Gastrocnemius medialis (tissue), 4 donors: ENCODE data around the gene ZNF680. TPM values are rescaled to one million over a fixed set of nuclear protein-coding genes. Genes with fewer than 3 reads are reported as not detected.

ENCODE experiments used
- ATAC-seq, 2 donors: fragments of 150-250 bp; one replicate each; pipeline ENCODE4 v1.9.1; 2016
- DNase-seq, 2 donors: peaks; one replicate each; pipeline ENCODE4 v3.0.0-alpha.2; 2019
- H3K27ac ChIP-seq, 4 donors: fragments of 200-600 bp; sonication (generic); 1 replicate in 1 of 4; 2 replicates in 3 of 4; pipeline ENCODE4 v1.5.1; 2016 to 2018; ENCODE audit warnings: mild to moderate bottlenecking in 2 of 4, moderate library complexity in 1 of 4
- H3K27me3 ChIP-seq, 3 donors: fragments of 200-600 bp; sonication (generic) in 2 of 3; 1 replicate in 1 of 3; 2 replicates in 2 of 3; pipeline versions ENCODE4 v1.5.1 to v1.6.0; 2016 to 2019; ENCODE audit warnings: mild to moderate bottlenecking in 1 of 3, moderate library complexity in 1 of 3
- H3K36me3 ChIP-seq, 2 donors: fragments of 200-600 bp; sonication (generic) in 1 of 2; one replicate each; pipeline ENCODE4 v1.5.1; 2017 to 2018
- H3K4me1 ChIP-seq, 2 donors: fragments of 200-600 bp; sonication (generic) in 1 of 2; one replicate each; pipeline ENCODE4 v1.5.1; 2016 to 2017; ENCODE audit warnings: mild to moderate bottlenecking in 2 of 2
- H3K4me3 ChIP-seq, 4 donors: fragments of 200-600 bp; sonication (generic) in 3 of 4; 1 replicate in 1 of 4; 2 replicates in 3 of 4; pipeline ENCODE4 v1.5.1; 2016 to 2019; ENCODE audit warnings: mild to moderate bottlenecking in 2 of 4
- H3K9me3 ChIP-seq, 3 donors: fragments of 200-600 bp; sonication (generic) in 2 of 3; 1 replicate in 1 of 3; 2 replicates in 2 of 3; pipeline ENCODE4 v1.5.1; 2016 to 2019
- CTCF ChIP-seq, 5 experiments: fragments of 450-650 bp in 3 of 5; fragments of 200-600 bp in 2 of 5; sonication (generic) in 2 of 5; IDR thresholded peaks in 4 of 5; conservative IDR thresholded peaks in 1 of 5; 1 replicate in 4 of 5; 2 replicates in 1 of 5; pipeline ENCODE4 v1.5.1; 2016 to 2019; ENCODE audit warnings: antibody characterized with exemption in 5 of 5, mild to moderate bottlenecking in 3 of 5, moderate library complexity in 3 of 5
- POLR2A ChIP-seq, 2 donors: fragments of 450-650 bp; IDR thresholded peaks; one replicate each; pipeline ENCODE4 v1.6.1; 2017; ENCODE audit warnings: antibody characterized with exemption in 2 of 2, mild to moderate bottlenecking in 2 of 2, moderate library complexity in 2 of 2
- in situ Hi-C, 4 donors: fragments of 200-750 bp; cut with MboI; loops; one replicate each; pipeline versions ENCODE4 v1.15.0 to v1.8.0; 2017; ENCODE audit warnings: low sequenced_read_pairs in 4 of 4
- intact Hi-C: fragments of 100-400 bp; cut with DNase I; formaldehyde crosslinking; loops from one replicate; pipeline ENCODE4 v1.15.1; 2023; ENCODE audit warnings: low total_unique reads
- total RNA-seq, 4 donors: library from RNA; depleted of rRNA; stranded (reverse); fragments of >200 nt; gene quantifications; one replicate each; pipeline versions ENCODE4 v1.1.0 to v1.2.3, GENCODE V29; 2016

Gene ZNF680
- total RNA-seq, 4 donors from 2014 or later, result 10.0 to 34.3 (median 14.2) TPM

DNA sequence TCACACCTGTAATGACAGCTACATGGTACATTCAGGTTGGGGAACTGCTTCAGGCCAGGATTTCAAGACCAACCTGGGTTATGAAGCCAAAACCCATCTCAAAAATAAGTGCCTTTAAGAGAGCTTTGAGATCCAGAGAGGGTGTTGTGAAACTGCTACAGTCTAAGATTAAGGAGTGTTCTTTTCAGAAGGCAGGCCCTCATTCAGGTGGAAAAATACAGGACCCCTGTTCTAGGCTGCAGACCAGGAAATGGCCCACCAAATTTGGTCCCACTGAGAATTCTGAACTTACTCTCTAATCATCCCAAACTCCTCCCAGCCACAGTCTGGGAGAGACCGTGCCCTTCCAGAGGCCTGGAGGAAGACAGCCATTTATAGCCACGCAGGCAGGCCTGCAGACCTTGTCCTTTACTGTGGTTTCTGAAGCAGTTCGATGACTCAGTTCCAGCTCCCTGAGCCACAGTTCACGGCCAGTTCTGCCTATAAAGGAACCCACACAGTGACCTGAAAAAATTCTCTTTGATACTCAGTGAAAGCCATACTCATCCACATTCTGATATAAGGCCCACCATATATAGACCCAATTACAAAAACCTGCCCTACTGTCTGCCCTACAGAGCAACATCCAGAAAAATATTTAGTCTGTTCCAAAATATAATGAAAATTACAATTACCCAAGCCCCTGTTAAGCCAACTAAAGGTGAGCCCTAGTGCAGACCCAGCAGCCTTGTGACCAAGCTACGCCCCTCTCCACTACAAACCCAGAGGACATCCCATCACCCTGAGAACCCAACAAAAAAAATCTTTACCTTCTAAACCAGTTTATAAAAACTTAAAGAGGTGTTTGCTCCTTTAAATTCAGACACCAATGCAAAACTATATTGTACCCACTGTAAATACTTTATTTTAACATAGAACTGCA is 21.2 kb downstream of the ZNF680 start:
- TF ChIP-seq POLR2A (IDR thresholded peaks at IDR 0.05) (no peak), CTCF (IDR thresholded peaks at IDR 0.05 in 4 of 5, conservative IDR thresholded peaks at IDR 0.05 in 1 of 5) (no peak)
- ATAC-seq (peak; percentile 87 to 88), DNase-seq (peak; percentile 10 to 42)
- Histone ChIP-seq H3K4me1 (peaks cover 4 to 10% of the 10 kb centered on the region in 2 donors), H3K36me3 (peaks cover 0 to 15% of the 10 kb centered on the region in 2 donors), H3K4me3 (no peak overlapping the region), H3K27ac (peak overlapping the region; percentile 27 to 73 (median 57)), H3K27me3 (no peaks in the 10 kb centered on the region), H3K9me3 (no peaks in the 10 kb centered on the region)
- in situ Hi-C loops (loop anchor here in 1 of 4 donors (25.0 kb wide), 1 partner anchor 229 kb away; the partner anchor contains the start of gene ZNF736), intact Hi-C loops (no loop called here)

GRCh38 chr7:64533756-64534155 is 29.1 kb downstream of the ZNF680 start:
- peaks cover 0 to 3% of the 10 kb centered on the region in 2 donors for H3K4me1 ChIP-seq
- no peak overlapping the region for H3K27ac ChIP-seq
- H3K4me3 ChIP-seq, result no peak overlapping the region
- H3K9me3 ChIP-seq, result no peaks in the 10 kb centered on the region
- no peaks in the 10 kb centered on the region for H3K27me3 ChIP-seq
- in situ Hi-C loops (loop anchor here in 1 of 4 donors (25.0 kb wide), 1 partner anchor 221 kb away; the partner anchor contains the start of gene ZNF736), intact Hi-C loops (no loop called here)
- ATAC-seq, result no peak
- H3K36me3 ChIP-seq, result peaks cover 2 to 30% of the 10 kb centered on the region in 2 donors
- DNase-seq, result no peak
- TF ChIP-seq POLR2A (IDR thresholded peaks at IDR 0.05), result no peak
- TF ChIP-seq CTCF (IDR thresholded peaks at IDR 0.05 in 4 of 5, conservative IDR thresholded peaks at IDR 0.05 in 1 of 5), result no peak

DNA sequence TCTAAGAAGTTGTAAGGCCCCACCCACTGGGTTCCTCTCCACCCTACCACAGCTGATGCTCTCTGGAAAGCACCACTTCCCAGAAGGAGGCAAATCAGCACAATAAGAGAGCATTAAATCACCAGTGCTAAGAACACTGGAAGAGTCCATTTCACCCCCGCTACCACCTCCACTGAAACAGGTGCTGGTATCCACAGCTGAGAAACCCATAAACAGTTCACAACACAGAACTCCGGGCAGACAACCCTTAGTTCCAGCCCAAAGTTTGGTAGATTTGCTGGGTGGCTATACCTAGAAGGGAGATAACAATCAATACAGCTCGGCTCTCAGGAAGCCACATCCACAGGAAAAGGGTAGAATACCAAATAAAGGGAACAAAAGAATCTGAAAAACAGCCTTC is 34.1 kb downstream of the ZNF680 start:
- ATAC-seq (no peak), DNase-seq (no peak)
- H3K4me3 ChIP-seq, result no peak overlapping the region
- no peak for TF ChIP-seq POLR2A (IDR thresholded peaks at IDR 0.05)
- no peaks in the 10 kb centered on the region for H3K4me1 ChIP-seq
- H3K36me3 ChIP-seq, result peaks cover 2 to 61% of the 10 kb centered on the region in 2 donors
- H3K9me3 ChIP-seq, result peaks cover 0 to 27% (median 0%) of the 10 kb centered on the region in 3 donors
- in situ Hi-C loops, result loop anchor here in 1 of 4 donors (25.0 kb wide), 1 partner anchor 216 kb away; the partner anchor contains the start of gene ZNF736
- H3K27me3 ChIP-seq, result no peaks in the 10 kb centered on the region
- intact Hi-C loops, result no loop called here
- no peak overlapping the region for H3K27ac ChIP-seq

GRCh38 chr7:64521409-64521984 is 41.4 kb downstream of the ZNF680 start:
- H3K27me3 ChIP-seq, result no peaks in the 10 kb centered on the region
- peaks cover 9 to 78% (median 13%) of the 10 kb centered on the region in 3 donors for H3K9me3 ChIP-seq
- no peak overlapping the region for H3K4me3 ChIP-seq
- TF ChIP-seq POLR2A (IDR thresholded peaks at IDR 0.05) (no peak), CTCF (IDR thresholded peaks at IDR 0.05 in 4 of 5, conservative IDR thresholded peaks at IDR 0.05 in 1 of 5) (no peak)
- in situ Hi-C loops (no loop called here), intact Hi-C loops (no loop called here)
- ATAC-seq (no peak), DNase-seq (no peak)
- H3K4me1 ChIP-seq, result no peaks in the 10 kb centered on the region
- no peak overlapping the region for H3K27ac ChIP-seq
- H3K36me3 ChIP-seq, result peaks cover 0 to 78% of the 10 kb centered on the region in 2 donors

GRCh38 chr7:64516451-64516850 is 46.4 kb downstream of the ZNF680 start:
- TF ChIP-seq CTCF (IDR thresholded peaks at IDR 0.05 in 4 of 5, conservative IDR thresholded peaks at IDR 0.05 in 1 of 5), result no peak
- ATAC-seq (no peak), DNase-seq (no peak)
- Histone ChIP-seq H3K9me3 (peaks cover 7 to 49% (median 8%) of the 10 kb centered on the region in 3 donors), H3K27ac (no peak overlapping the region), H3K4me3 (no peak overlapping the region), H3K27me3 (no peaks in the 10 kb centered on the region), H3K36me3 (peaks cover 0 to 35% of the 10 kb centered on the region in 2 donors), H3K4me1 (no peaks in the 10 kb centered on the region)
- in situ Hi-C loops, result no loop called here
- intact Hi-C loops, result no loop called here
